HG02588 (cell line): ENCODE data around the gene COL2A1.

Experiments
- ATAC-seq: cut with Tn5 transposase; IDR thresholded peaks from one replicate; pipeline ENCODE4 v1.9.1; 2021; ENCODE audit warnings: mild to moderate bottlenecking, moderate library complexity; ENCODE audit not compliant: unreplicated experiment

COL2A1 gene

GRCh38 chr12:48015954-48016353 is 11.7 kb upstream of the COL2A1 start:
- no peak for ATAC-seq

- ATAC-seq, result no peak
Observed at GRCh38 chr12:48015129-48015528, 10.9 kb upstream of the COL2A1 start.

GRCh38 chr12:48013287-48013686 is 9.0 kb upstream of the COL2A1 start:
- ATAC-seq, result no peak

DNA sequence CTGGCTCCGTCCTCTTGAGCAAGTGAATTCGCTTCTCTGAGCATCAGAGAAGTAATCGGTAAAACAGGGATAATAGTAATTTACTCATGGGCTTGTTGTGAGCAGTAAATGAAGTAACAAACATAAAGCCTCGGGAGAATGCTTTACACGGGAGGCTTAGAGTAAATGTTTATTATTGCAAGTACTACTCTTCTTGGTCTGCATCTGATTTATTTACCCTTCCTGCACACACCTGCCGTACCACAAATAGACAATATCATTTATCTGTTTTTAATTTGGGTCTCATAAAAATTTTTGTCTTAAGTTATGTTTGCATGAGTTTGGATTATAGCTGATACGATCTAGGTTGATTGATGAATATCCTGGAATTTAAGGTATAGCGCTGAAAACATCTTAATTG is 7.8 kb upstream of the COL2A1 start:
- no peak for ATAC-seq

DNA sequence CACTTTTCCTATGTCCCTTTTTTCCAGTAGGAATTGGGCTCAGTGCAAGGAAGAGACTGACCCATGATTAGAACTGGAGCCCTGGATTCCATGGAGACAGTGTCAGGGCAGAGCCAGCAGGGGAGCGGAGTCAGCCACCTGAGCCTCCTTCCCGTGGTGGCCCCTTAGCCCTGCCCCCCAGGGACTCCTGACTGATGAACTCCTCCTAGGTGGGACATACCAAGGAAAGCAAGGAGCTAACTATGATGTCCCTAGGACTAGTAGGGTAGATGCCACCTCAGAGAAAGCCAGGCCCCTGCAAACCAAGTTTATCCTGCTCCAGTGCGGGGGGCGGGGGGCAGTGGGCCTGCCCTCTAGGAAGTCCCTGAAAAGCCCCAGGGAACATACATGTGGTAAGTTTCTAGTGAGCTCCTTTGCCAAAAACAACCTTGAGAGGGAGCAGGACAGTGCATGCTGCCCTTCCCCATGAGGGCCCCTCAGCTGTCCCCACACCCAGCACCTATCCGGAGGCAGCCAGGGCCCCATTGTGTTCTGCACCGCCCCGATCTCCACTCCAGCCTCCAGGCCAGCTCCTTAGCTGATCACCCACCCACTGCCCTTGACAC is 6.2 kb upstream of the COL2A1 start:
- ATAC-seq, result no peak

DNA sequence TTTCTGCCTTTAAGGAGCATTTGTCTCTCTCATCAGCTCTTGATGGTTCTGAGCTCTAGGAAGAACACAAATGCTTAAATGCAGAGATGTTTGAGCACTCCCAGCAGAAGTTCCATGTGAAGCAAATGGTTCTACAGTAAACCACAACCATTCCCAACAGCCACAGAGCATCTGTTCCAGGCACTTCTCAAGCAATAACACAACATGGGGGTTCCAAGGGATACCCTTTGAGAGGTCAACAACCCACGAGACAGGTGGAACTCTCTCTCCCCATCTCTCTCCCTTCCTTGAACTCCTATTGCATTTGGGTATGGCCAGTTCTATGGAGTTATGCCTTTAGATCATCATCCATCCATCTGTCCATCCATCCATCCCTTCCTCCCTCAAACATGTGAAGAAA is 5.2 kb upstream of the COL2A1 start:
- ATAC-seq, result no peak

- no peak for ATAC-seq
Observed at GRCh38 chr12:48008950-48009349, 4.7 kb upstream of the COL2A1 start.

DNA sequence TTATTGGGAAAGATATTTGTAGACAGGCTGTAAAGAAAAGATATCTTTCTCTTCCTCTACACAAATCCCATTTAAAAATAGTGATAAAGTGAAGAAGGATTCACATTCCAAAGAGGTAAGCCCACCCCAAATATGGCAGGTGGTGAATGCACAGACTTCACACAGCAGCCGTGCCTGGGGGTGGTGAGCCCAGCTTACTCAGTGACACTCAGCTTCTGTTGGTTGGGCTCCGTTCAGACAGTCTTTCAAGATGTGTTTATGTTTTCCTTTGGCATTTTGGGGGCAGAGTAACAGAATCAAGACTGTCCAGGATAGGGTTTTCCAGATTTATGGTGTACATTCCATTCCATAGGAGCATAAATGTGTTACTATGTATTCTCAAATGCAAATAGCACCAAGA is 4.1 kb upstream of the COL2A1 start:
- ATAC-seq, result no peak

- no peak for ATAC-seq
Observed at GRCh38 chr12:48007206-48007605, 2.9 kb upstream of the COL2A1 start.

GRCh38 chr12:48005750-48006021 is 1.4 kb upstream of the COL2A1 start:
- ATAC-seq, result no peak

DNA sequence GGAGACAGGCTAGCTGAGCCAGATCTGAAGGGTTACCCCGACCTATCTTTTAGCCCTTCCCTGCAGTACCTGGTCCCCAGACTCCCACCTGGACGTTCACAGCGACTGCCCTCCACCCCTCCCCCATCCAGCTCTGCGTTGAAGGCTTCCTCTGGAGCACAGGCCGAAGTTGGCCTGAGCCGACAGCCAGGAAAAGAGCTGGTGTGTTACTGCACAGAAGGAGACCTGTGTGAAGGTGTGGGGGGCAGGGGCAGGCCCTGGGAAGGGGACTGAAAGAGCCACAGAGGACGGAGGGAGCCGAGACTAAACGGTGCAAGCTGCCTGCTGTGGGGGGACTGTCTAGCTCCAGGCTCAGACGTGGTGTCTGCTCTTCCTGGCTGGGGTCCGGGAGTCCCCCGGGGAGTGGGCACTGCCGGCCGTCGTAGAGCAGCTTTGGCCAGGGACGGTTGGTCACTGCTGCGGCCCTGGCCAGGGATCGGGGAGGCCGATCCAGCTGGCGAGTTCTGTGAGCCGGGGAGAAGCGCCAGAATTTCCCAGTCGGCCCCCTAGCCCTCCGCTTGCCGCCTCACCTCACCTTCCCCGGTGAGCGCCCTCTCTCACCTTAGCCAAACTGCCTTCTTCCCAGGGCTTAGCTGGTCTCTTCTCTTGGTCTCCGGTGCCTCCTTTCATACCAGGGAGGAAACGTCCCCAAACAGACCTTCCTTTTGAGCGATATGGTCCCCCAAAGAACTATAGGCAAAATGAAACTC is 899 bp upstream of the COL2A1 start:
- no peak for ATAC-seq

DNA sequence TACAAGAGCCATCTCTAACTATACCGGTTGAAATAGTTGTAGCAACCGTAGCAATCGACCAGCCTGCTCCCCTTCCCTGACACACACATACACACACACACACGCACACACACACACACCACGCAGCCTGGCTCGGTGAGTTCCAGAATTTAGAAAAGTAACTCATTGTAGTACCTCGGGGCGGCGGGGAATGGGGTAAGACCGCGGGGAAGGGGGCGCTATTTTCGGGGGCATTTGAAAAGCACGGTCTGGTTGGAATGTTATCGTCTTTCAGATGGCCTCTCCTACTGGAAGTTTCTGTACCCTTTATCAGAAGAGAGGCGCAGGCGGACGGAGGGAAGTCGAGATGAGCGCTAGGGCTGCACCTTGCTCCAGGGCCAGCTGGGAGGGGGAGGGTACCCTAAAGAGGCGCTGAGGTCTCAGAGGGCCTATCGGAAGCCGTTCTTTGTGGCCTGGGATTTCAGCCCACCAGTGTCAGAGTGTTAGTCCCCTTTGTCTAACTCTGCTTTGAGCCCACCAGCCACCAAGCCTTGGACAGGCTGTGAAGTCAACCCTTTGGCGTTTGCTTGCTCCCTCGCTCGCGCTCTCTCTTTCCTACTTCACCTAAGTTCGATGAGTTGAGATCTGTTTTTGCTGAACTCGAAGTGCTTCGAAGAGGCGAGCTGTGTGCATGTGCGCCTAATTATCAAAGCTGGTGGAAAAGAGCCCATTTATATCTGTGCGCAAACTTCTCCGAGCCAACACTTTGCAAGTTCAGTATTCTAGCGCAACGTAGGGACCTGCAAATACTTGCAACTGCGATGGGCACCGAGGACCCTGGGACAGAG is 837 bp downstream of the COL2A1 start:
- no peak for ATAC-seq

DNA sequence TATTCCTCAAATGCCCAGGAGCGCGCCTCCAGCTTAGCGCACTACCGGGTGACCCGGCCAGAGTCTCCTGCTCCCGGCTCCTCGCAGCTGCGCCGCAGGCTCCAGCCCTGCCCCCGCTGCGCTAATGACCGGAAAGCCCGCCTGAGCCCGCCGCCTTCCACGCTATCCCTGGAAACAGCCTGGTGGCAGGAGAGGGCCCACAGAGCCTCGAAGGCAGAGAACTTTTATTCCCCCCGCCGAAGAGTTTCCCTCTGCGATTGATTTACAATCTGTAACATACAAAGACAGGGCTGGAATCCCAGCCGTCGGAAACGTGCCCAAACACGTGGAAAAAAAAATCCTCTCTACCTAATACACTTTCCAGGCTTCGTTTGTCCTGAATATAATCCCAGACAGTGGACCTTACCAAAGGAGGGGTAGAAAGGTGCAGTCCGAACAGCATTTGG is 1.5 kb downstream of the COL2A1 start:
- no peak for ATAC-seq

GRCh38 chr12:48002414-48002730 is 1.9 kb downstream of the COL2A1 start:
- ATAC-seq, result no peak

DNA sequence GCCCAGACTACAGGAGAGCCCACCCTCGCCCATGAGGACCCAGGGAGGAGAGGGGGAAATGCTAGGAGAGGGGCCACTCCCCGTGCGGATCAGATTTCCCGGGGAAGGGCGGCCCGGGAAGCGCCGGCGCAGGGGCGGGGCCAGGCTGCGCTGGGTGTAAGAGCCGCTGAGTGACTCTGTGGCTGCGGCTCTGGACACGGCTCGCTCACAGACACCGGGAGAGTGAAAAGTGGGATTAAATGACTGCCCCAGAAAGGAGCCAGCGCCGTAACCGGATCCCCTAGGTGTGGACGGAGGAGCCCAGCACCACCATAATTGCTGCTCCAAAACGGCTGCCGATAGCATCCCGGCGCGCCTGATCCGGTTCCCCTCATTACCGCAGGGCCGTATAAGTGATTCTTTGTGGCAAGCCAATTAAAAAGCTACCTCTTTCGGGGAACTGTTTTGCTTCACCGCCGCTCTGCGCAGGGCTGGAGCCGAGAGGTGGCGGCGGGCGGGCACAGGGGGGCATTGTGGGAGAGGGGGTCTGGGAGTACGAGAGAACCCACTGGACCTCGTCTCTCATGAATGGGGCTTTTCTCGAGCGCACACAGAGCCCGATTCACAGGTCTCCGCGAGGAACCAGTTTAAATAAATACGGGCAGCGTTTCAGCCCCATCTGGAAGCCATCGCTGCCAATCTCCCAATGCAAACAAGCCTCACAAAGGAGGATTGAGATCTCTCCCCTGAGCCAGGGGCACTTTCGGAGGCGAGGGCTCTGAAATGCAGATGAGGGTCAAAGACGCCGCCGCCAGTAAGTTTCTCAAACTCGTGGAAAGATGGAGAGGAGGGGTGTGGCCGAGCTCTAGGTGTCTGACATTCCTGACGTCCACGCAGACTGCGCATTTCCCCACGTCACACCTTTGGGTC is 2.5 kb downstream of the COL2A1 start:
- no peak for ATAC-seq

GRCh38 chr12:48000878-48001504 is 3.3 kb downstream of the COL2A1 start:
- no peak for ATAC-seq

GRCh38 chr12:47999816-48000215 is 4.5 kb downstream of the COL2A1 start:
- no peak for ATAC-seq

DNA sequence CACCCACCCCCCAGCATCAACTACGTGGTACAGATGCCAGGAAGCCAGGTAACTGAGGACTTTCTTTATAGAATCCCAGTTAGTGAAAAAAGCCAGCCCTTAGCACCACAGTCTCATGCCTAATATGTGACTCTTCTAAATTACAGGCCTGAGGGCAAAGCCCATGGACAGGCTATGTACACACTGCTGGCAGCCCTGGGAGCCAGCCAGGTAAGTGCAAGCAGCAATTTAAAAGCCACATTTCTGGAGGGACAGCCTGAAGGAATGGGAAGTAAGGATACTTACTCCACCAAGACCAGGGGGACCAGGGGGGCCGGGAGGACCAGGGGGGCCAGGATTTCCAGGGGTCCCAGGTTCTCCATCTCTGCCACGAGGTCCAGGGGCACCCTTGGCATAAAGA is 7.0 kb downstream of the COL2A1 start:
- ATAC-seq, result no peak

DNA sequence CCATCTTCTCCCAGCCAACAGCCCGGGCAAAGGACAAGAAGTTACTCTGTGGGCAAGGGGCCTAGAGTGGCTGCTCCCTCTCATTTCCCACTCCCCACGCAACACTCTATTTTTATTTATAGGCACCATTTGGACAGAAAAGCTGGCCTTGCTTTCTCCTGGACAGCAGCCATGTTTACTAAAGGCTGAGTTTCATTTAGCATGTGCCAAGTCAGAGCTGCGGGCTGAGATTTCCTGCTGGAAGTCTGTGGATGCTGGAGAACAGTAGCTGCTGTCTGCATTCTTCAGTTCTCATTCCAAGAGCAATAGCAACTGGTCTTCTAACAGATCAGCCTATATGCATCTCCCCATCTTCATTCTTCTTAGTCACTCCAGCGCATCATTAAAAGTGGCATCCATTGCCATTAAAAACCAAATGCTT is 8.3 kb downstream of the COL2A1 start:
- ATAC-seq, result no peak

DNA sequence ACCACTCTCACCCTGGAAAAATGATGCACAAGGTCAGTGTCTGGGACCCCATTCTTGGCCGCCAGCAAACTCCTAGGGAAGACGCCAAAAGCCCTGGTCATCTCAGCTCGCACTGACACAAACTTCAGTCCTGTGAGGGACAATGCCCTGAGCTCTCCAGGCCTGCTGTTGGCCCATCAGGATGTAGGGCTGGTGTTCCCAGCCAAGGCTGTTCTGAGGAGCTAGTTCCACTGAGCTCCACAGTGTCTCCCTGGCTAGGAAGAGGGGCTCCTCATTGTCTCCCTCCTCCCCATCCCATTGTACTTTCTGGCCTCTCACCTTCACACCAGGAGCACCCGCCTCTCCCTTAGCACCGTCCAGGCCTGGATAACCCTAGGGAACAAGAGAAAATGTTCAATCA is 10.8 kb downstream of the COL2A1 start:
- ATAC-seq, result no peak

- ATAC-seq, result no peak
Observed at GRCh38 chr12:47992776-47993175, 11.5 kb downstream of the COL2A1 start.
